ENCODE measurements around the gene HEXD.

HEXD gene

GRCh38 chr17:82416264-82416663 is 1.9 kb upstream of the HEXD start:
- no peak for DNase-seq

- DNase-seq: no peak
Observed at GRCh38 chr17:82416771-82417170, 1.4 kb upstream of the HEXD start.

GRCh38 chr17:82419540-82419939 is 1.4 kb downstream of the HEXD start:
- DNase-seq: no peak

- peak; percentile 32 for DNase-seq
Observed at GRCh38 chr17:82424001-82424862, 6.1 kb downstream of the HEXD start.

- no peak for DNase-seq
Observed at GRCh38 chr17:82424863-82425159, 6.7 kb downstream of the HEXD start.

- no peak for DNase-seq
Observed at GRCh38 chr17:82428546-82428945, 10.4 kb downstream of the HEXD start.

- no peak for DNase-seq
Observed at GRCh38 chr17:82429824-82430223, 11.7 kb downstream of the HEXD start.

- DNase-seq: no peak
Observed at GRCh38 chr17:82432017-82432416, 13.9 kb downstream of the HEXD start.

- no peak for DNase-seq
Observed at GRCh38 chr17:82433560-82434215, 15.5 kb downstream of the HEXD start.

GRCh38 chr17:82434216-82434565 is 16.0 kb downstream of the HEXD start:
- DNase-seq: no peak

- no peak for DNase-seq
Observed at GRCh38 chr17:82435103-82435502, 17.0 kb downstream of the HEXD start.

- no peak for DNase-seq
Observed at GRCh38 chr17:82435601-82436583, 17.7 kb downstream of the HEXD start.

GRCh38 chr17:82436601-82437324 is 18.6 kb downstream of the HEXD start:
- DNase-seq: no peak

GRCh38 chr17:82437325-82437668 is 19.1 kb downstream of the HEXD start:
- no peak for DNase-seq

- no peak for DNase-seq
Observed at GRCh38 chr17:82438401-82439193, 20.4 kb downstream of the HEXD start.

GRCh38 chr17:82439194-82439828 is 21.2 kb downstream of the HEXD start:
- DNase-seq: no peak

- no peak for DNase-seq
Observed at GRCh38 chr17:82439829-82440365, 21.8 kb downstream of the HEXD start.

- DNase-seq: no peak
Observed at GRCh38 chr17:82440469-82440981, 22.4 kb downstream of the HEXD start.

GRCh38 chr17:82440991-82441627 is 23.0 kb downstream of the HEXD start:
- DNase-seq: no peak
